Kidney glomerular epithelial cell (primary cell): ENCODE measurements around the gene NCAPH2.

Experiments
- DNase-seq: peaks from one replicate; lab custom pipeline; 2025; lab: John Stamatoyannopoulos, UW

The NCAPH2 gene

DNA sequence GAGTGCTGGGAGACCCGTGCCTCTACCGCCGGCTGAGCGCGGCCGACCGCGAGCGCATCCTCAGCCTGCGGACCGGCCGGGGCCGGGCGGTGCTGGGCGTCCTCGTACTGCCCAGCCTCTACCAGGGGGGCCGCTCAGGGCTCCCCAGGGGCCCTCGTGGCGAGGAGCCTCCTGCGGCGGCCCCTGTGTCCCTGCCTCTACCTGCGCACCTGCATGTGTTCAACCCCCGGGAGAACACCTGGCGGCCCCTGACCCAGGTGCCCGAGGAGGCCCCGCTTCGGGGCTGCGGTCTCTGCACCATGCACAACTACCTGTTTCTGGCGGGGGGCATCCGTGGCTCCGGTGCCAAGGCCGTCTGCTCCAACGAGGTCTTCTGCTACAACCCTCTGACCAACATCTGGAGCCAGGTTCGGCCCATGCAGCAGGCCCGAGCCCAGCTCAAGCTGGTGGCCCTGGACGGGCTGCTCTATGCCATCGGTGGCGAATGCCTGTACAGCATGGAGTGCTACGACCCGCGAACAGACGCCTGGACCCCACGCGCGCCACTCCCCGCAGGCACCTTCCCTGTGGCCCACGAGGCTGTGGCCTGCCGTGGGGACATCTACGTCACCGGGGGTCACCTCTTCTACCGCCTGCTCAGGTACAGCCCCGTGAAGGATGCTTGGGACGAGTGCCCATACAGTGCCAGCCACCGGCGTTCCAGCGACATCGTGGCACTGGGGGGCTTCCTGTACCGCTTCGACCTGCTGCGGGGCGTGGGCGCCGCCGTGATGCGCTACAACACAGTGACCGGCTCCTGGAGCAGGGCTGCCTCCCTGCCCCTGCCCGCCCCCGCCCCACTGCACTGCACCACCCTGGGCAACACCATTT lies 41.1 kb downstream of the NCAPH2 start:
- DNase-seq: no peak

DNA sequence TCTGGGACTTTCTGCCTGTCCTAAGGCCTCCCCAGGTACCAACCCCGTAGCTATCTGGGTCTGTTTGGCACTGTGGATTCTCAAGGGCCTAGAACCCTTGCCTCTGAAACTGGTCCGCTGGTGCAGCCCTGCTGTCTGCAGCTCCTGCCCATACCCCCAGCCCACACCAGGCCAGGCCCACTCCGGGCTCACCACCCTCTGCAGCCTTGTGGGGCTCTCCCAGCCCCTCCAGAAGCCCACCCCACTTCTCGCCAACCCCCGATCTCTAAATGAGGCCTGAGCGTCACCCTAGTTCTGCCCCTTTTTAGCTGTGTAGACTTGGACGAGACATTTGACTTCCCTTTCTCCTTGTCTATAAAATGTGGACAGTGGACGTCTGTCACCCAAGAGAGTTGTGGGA lies 42.4 kb downstream of the NCAPH2 start:
- DNase-seq: no peak

- no peak for DNase-seq
Observed at GRCh38 chr22:50551160-50551752, 43.2 kb downstream of the NCAPH2 start.

- no peak for DNase-seq
Observed at GRCh38 chr22:50553310-50553709, 45.3 kb downstream of the NCAPH2 start.

- no peak for DNase-seq
Observed at GRCh38 chr22:50556703-50557102, 48.7 kb downstream of the NCAPH2 start.

DNA sequence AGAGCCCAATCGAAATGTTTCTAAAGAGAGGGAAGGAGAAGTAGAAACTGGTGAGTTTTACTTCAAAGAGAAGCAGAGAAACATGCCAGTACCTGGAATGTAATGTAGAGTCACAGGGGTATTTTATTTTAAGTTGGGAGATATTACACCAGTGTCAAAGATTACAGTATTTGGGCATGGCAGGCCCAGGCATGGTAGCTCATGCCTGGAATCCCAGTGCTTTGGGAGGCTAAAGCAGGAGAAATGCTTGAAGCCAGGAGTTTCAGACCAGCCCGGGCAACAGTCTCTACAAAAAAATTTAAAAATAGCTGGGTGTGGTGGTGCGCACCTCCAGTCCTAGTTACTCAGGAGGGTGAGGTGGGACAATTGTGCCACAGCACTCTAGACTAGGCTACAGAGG lies 52.0 kb downstream of the NCAPH2 start:
- DNase-seq: no peak

DNA sequence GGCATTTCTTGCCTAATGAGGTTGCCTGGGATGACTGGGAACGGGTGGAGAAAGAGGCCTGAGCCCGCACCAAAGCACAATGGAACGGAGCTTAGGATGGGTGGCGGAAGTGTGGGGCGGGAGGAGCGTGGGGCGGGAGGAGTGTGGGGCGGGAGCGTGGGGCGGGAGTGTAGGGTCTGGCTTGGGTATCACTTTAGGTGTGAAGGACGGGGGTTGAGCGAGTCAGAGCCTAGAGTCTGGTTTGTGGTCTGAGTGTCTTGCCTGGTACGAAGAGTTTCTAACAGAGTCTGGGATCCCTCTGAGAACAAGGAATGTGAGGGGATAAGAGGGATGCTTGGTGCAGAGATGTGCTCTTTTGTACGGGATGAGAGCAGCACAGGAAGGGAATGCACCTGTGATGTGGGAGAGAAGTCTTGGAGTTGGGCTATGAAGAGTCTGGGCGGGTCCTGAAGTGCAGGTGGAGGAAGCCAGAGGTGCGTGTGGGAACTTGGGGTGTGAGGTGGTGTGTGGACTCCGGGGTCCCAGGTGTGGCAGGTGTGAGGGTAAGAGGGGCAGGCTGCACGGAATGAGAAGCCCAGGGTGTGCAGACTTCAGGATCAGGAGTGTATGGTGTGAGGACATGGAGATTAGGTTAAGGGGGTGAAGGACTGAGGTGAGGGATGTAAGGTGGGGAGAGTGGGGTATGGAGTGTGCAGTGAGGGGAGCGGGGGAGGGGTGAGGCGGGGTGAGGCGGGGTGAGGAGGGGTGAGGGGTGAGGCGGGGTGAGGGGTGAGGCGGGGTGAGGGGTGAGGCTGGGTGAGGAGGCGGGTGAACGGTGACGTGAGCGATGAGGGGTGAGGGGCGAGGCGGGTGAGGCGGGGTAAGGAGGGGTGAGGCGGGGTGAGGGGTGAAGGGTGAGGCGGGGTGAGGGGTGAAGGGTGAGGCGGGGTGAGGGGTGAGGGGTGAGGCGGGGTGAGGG lies 53.7 kb downstream of the NCAPH2 start:
- no peak for DNase-seq

GRCh38 chr22:50562523-50563412 lies 54.7 kb downstream of the NCAPH2 start, which contains the start of gene SYCE3:
Gene SYCE3, minus strand, starts transcription at chr22:50562919. Its CDS starts 6,514 bp downstream, at chr22:50556405.
- peak; percentile 88 for DNase-seq

GRCh38 chr22:50563413-50564160 lies 55.6 kb downstream of the NCAPH2 start:
- DNase-seq: no peak

- no peak for DNase-seq
Observed at GRCh38 chr22:50564289-50564688, 56.3 kb downstream of the NCAPH2 start.

GRCh38 chr22:50567721-50568252 lies 59.8 kb downstream of the NCAPH2 start:
- DNase-seq: no peak

- no peak for DNase-seq
Observed at GRCh38 chr22:50568626-50569025, 60.6 kb downstream of the NCAPH2 start.

- DNase-seq: no peak
Observed at GRCh38 chr22:50569041-50569459, 61.0 kb downstream of the NCAPH2 start.

- DNase-seq: no peak
Observed at GRCh38 chr22:50569896-50570535, 62.0 kb downstream of the NCAPH2 start.

GRCh38 chr22:50570861-50571260 lies 62.8 kb downstream of the NCAPH2 start:
- no peak for DNase-seq

DNA sequence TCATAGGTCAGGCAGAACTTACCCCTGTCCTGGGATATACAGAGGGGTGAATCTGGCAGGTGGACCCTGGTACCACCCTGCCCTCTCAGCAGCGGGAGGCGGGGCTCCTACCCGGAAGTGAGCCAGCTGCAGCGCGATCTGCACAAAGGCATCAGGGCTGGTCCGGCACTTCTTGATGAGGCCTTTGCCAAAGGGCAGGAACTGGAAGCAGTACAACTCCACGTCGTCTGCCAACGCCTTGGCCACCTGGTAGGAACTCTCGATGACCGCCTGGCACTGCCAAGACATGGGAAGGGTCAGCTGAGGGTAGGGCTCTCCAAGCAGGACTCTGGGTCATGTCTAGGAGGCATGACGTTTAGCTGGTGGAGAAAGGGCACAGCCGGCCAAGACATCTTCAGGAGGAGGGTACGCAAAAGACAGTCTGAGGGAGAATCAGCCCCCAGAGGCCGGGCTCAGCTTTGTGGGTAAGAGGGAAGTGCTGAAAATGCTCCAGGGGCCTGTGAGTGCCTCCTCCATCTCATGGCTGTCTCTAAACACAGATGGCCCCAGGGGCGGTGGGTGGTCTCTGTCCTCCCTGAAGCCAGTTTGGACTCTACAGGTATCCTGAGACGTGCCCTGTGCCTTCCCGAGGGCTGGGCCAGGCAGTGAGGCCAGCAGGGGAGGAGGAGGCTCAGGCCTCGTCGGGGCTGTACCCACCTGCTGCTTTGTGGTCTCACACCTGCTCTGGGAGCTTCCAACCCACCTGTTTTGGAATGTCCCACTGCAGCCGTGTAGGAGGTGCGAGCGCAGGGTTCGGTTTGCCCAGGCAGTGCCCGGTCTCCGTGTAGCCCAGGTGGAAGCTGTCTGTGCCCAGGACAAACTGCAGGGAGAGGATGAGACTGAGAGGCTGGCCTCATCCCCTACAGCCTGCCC lies 63.5 kb downstream of the NCAPH2 start:
- no peak for DNase-seq

DNA sequence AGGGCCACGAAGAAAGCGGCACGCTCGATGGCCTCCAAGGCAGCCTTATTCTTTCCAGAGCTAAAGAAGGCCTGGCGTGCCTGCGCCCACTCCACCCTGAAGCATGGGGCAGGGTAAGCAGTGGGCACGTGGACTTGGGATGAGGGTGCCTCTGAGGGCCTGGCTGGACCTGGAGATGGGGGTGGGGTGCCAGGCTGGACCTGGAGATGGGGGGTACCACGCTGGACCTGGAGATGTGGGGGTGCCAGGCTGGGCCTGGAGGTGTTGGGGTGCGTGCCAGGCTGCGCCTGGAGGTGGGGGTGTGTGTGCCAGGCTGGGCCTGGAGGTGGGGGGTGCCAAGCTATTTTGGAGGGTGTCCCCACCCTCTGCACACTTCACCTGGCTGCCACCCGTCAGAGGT lies 64.9 kb downstream of the NCAPH2 start:
- no peak for DNase-seq

GRCh38 chr22:50573491-50574382 lies 65.7 kb downstream of the NCAPH2 start:
- DNase-seq: no peak
